ENCODE measurements around the gene CREB3L1.

CREB3L1 gene

GRCh38 chr11:46348566-46349401 is 71.3 kb downstream of the CREB3L1 start:
- H3F3A ChIP-seq (ENCODE audit: control insufficient read depth, insufficient read depth) = 0 out of 2 replicates have a peak, but pooled peaks cover 2% of the 10 kb centered on the region
- H3K4me3 ChIP-seq (ENCODE audit: low read length) = peak overlapping the region; percentile 89
- no peak for TF ChIP-seq CTCF (IDR thresholded peaks at IDR 0.05; ENCODE audit: low read depth, low read length, poor library complexity, severe bottlenecking)
- no peak for TF ChIP-seq EZH2phosphoT487 (IDR thresholded peaks at IDR 0.05; ENCODE audit: borderline replicate concordance, low read length)
- peaks cover 60% of the 10 kb centered on the region for H3K79me2 ChIP-seq (ENCODE audit: control insufficient read depth, low read length)
- peaks cover 29% of the 10 kb centered on the region for H3K27me3 ChIP-seq (ENCODE audit: control insufficient read depth, low read length)
- H3K4me1 ChIP-seq (ENCODE audit: control insufficient read depth, low read length) = peaks cover 46% of the 10 kb centered on the region
- no peaks in the 10 kb centered on the region for H3K9me3 ChIP-seq (ENCODE audit: control insufficient read depth, insufficient read depth, low read length)
- peak overlapping the region; percentile 93 for H3K4me2 ChIP-seq (ENCODE audit: low read length)
- no peak overlapping the region for H3K27ac ChIP-seq (ENCODE audit: low read depth, low read length)
- no peaks in the 10 kb centered on the region for H3K9me2 ChIP-seq (replicated peaks; ENCODE audit: control insufficient read depth, low read length)
- no peaks in the 10 kb centered on the region; the same call in 1 of the 2 replicates for H3K36me3 ChIP-seq (ENCODE audit: control insufficient read depth, low read length)
- peaks cover 14% of the 10 kb centered on the region for H4K20me1 ChIP-seq (ENCODE audit: control insufficient read depth, insufficient read depth, low read depth, low read length)

DNA sequence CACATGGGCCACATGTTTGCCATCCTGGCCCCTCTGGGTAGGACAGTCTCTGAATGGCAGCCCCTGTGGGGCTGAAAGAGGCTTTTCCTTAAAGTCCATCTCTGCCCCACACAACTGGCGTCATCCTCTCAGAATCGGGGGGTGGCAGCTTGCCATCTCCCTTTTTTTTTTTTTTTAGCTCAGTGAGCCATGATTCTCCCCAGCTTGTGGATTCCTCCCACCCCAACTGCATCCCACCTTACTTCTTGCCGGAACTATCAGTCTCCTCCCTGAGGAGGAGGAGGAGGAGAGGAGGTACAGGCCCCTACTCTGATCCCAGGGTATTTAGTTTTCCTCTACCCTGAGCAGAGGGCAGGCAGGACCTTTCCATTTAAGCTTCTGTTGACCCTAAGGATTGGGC is 73.2 kb downstream of the CREB3L1 start:
- H3K4me3 ChIP-seq (ENCODE audit: low read length) = no peak overlapping the region
- H3K9me3 ChIP-seq (ENCODE audit: control insufficient read depth, insufficient read depth, low read length) = no peaks in the 10 kb centered on the region
- no peaks in the 10 kb centered on the region for H3K9me2 ChIP-seq (replicated peaks; ENCODE audit: control insufficient read depth, low read length)
- no peak overlapping the region for H3K4me2 ChIP-seq (ENCODE audit: low read length)
- peaks cover 13% of the 10 kb centered on the region for H3K27me3 ChIP-seq (ENCODE audit: control insufficient read depth, low read length)
- TF ChIP-seq EZH2phosphoT487 (IDR thresholded peaks at IDR 0.05; ENCODE audit: borderline replicate concordance, low read length) (no peak), CTCF (IDR thresholded peaks at IDR 0.05; ENCODE audit: low read depth, low read length, poor library complexity, severe bottlenecking) (no peak)
- no peaks in the 10 kb centered on the region; the same call in 1 of the 2 replicates for H3K36me3 ChIP-seq (ENCODE audit: control insufficient read depth, low read length)
- H3F3A ChIP-seq (ENCODE audit: control insufficient read depth, insufficient read depth) = no peaks in the 10 kb centered on the region
- no peak overlapping the region for H3K27ac ChIP-seq (ENCODE audit: low read depth, low read length)
- peaks cover 70% of the 10 kb centered on the region for H3K79me2 ChIP-seq (ENCODE audit: control insufficient read depth, low read length)
- H3K4me1 ChIP-seq (ENCODE audit: control insufficient read depth, low read length) = peaks cover 38% of the 10 kb centered on the region
- H4K20me1 ChIP-seq (ENCODE audit: control insufficient read depth, insufficient read depth, low read depth, low read length) = peaks cover 14% of the 10 kb centered on the region

DNA sequence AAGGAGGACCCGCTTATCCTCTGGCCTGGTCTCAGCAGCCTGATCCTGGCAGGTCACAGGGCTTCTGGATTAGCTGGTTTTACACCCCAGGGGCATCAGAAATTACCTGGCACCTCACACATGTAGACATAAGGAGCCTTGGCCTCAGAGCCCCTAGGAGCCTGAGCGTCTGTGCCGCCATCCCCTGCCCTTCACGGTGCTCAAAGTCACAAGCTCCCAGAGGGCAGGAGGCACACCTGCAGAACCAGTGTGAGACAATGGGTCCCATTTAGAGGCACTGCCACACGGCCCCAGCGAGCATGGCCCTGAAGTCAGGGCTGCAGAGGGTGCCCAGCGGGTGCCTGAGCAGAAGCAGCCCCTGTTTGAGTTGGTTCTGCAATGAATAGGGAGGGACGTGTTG is 73.7 kb downstream of the CREB3L1 start:
- no peaks in the 10 kb centered on the region for H3K9me2 ChIP-seq (replicated peaks; ENCODE audit: control insufficient read depth, low read length)
- TF ChIP-seq CTCF (IDR thresholded peaks at IDR 0.05; ENCODE audit: low read depth, low read length, poor library complexity, severe bottlenecking) = no peak
- no peak for TF ChIP-seq EZH2phosphoT487 (IDR thresholded peaks at IDR 0.05; ENCODE audit: borderline replicate concordance, low read length)
- no peaks in the 10 kb centered on the region for H3K9me3 ChIP-seq (ENCODE audit: control insufficient read depth, insufficient read depth, low read length)
- H3F3A ChIP-seq (ENCODE audit: control insufficient read depth, insufficient read depth) = no peaks in the 10 kb centered on the region
- H3K4me3 ChIP-seq (ENCODE audit: low read length) = no peak overlapping the region
- H3K36me3 ChIP-seq (ENCODE audit: control insufficient read depth, low read length) = no peaks in the 10 kb centered on the region; the same call in 1 of the 2 replicates
- peaks cover 8% of the 10 kb centered on the region for H3K27me3 ChIP-seq (ENCODE audit: control insufficient read depth, low read length)
- peaks cover 14% of the 10 kb centered on the region for H4K20me1 ChIP-seq (ENCODE audit: control insufficient read depth, insufficient read depth, low read depth, low read length)
- H3K4me1 ChIP-seq (ENCODE audit: control insufficient read depth, low read length) = peaks cover 33% of the 10 kb centered on the region
- peaks cover 72% of the 10 kb centered on the region for H3K79me2 ChIP-seq (ENCODE audit: control insufficient read depth, low read length)
- no peak overlapping the region for H3K4me2 ChIP-seq (ENCODE audit: low read length)
- no peak overlapping the region for H3K27ac ChIP-seq (ENCODE audit: low read depth, low read length)

All from DOHH2 (cell line).